ENCODE results near the gene MS4A3. TPM values are rescaled to one million over a fixed set of nuclear protein-coding genes. Genes with fewer than 3 reads are reported as not detected.

Gene MS4A3
- total and polyA plus RNA-seq, 9 of the 15 experiments (the other 6 are each of a cell fraction or from before 2014, with no cell fraction given), result 3.4 to 94.5 (median 58.8) TPM

DNA sequence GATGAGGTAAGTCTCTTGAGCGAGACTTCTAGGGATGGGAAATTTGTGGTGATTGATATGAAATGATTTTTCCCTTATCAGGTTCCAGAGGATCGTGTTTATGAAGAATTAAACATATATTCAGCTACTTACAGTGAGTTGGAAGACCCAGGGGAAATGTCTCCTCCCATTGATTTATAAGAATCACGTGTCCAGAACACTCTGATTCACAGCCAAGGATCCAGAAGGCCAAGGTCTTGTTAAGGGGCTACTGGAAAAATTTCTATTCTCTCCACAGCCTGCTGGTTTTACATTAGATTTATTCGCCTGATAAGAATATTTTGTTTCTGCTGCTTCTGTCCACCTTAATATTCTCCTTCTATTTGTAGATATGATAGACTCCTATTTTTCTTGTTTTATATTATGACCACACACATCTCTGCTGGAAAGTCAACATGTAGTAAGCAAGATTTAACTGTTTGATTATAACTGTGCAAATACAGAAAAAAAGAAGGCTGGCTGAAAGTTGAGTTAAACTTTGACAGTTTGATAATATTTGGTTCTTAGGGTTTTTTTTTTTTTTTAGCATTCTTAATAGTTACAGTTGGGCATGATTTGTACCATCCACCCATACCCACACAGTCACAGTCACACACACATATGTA, 39.1 kb downstream of the MS4A3 start (continued):
- TF ChIP-seq KDM4B (IDR thresholded peaks at IDR 0.05; ENCODE audit: borderline replicate concordance in 2 of 2, low read depth in 1 of 2) (no peak), BRD4 (IDR thresholded peaks at IDR 0.05) (no peak), ZBTB17 (CRISPR knock-in tag; IDR thresholded peaks at IDR 0.05) (no peak), NONO (IDR thresholded peaks at IDR 0.05; ENCODE audit: low read depth in 2 of 2, low read length in 1 of 2) (no peak), TCF15 (CRISPR knock-in tag; IDR thresholded peaks at IDR 0.05) (no peak), MTA2 (IDR thresholded peaks at IDR 0.05; ENCODE audit: low read depth) (no peak), MYC (IDR thresholded peaks at IDR 0.05; ENCODE audit: low read depth, low read length) (no peak), MYC (CRISPR knock-in tag; IDR thresholded peaks at IDR 0.05; ENCODE audit: borderline replicate concordance, low read depth) (no peak), CCNT2 (IDR thresholded peaks at IDR 0.05; ENCODE audit: borderline replicate concordance, extremely low read depth, insufficient read length, low read depth, low read length) (no peak), ETV5 (CRISPR knock-in tag; IDR thresholded peaks at IDR 0.05; ENCODE audit: low read depth) (no peak), ZNF551 (CRISPR knock-in tag; IDR thresholded peaks at IDR 0.05) (no peak), ZNF561 (CRISPR knock-in tag; conservative IDR thresholded peaks at IDR 0.05) (no peak)
- TF ChIP-seq, protein P1, sequence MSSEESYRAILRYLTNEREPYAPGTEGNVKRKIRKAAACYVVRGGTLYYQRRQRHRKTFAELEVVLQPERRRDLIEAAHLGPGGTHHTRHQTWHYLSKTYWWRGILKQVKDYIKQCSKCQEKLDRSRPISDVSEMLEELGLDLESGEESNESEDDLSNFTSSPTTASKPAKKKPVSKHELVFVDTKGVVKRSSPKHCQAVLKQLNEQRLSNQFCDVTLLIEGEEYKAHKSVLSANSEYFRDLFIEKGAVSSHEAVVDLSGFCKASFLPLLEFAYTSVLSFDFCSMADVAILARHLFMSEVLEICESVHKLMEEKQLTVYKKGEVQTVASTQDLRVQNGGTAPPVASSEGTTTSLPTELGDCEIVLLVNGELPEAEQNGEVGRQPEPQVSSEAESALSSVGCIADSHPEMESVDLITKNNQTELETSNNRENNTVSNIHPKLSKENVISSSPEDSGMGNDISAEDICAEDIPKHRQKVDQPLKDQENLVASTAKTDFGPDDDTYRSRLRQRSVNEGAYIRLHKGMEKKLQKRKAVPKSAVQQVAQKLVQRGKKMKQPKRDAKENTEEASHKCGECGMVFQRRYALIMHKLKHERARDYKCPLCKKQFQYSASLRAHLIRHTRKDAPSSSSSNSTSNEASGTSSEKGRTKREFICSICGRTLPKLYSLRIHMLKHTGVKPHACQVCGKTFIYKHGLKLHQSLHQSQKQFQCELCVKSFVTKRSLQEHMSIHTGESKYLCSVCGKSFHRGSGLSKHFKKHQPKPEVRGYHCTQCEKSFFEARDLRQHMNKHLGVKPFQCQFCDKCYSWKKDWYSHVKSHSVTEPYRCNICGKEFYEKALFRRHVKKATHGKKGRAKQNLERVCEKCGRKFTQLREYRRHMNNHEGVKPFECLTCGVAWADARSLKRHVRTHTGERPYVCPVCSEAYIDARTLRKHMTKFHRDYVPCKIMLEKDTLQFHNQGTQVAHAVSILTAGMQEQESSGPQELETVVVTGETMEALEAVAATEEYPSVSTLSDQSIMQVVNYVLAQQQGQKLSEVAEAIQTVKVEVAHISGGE (CRISPR knock-in tag; IDR thresholded peaks at IDR 0.05), result no peak

All from K562 (cell line).